WERI-Rb-1 (cell line): ENCODE data around the gene SEMA3F.
A peak's percentile ranks its signal among the peaks of the same experiment; 100 is the strongest.

Experiments
- DNase-seq: peaks from one replicate; pipeline ENCODE4 v3.0.0-alpha.2; 2020
- H3K27ac ChIP-seq: fragments of 250-450 bp; sonication (Bioruptor Pico); 2 replicates; pipeline ENCODE4 v1.5.1; 2020; ENCODE audit warnings: mild to moderate bottlenecking, moderate library complexity
- H3K27me3 ChIP-seq: fragments of 250-450 bp; sonication (Bioruptor Pico); 2 replicates; pipeline ENCODE4 v1.5.1; 2021; ENCODE audit warnings: mild to moderate bottlenecking, low read depth, moderate library complexity; ENCODE audit not compliant: insufficient read depth, severe bottlenecking
- H3K36me3 ChIP-seq: fragments of 250-450 bp; sonication (Bioruptor Pico); 2 replicates; pipeline ENCODE4 v1.5.1; 2020; ENCODE audit warnings: mild to moderate bottlenecking, moderate library complexity
- H3K4me3 ChIP-seq: 2 replicates; pipeline ENCODE4 v1.5.1; 2011; ENCODE audit warnings: low read depth, mild to moderate bottlenecking, control low read depth, low read length
- H3K9me3 ChIP-seq: fragments of 250-450 bp; sonication (Bioruptor Pico); 2 replicates; pipeline ENCODE4 v1.5.1; 2021; ENCODE audit warnings: mild to moderate bottlenecking, moderate library complexity; ENCODE audit not compliant: severe bottlenecking
- TF ChIP-seq, protein P1 (sequence below): IDR thresholded peaks from 2 replicates; pipeline ENCODE4 v1.5.1; 2011; ENCODE audit warnings: low read depth, mild to moderate bottlenecking, control low read depth, inconsistent platforms, low read length

Gene SEMA3F

DNA sequence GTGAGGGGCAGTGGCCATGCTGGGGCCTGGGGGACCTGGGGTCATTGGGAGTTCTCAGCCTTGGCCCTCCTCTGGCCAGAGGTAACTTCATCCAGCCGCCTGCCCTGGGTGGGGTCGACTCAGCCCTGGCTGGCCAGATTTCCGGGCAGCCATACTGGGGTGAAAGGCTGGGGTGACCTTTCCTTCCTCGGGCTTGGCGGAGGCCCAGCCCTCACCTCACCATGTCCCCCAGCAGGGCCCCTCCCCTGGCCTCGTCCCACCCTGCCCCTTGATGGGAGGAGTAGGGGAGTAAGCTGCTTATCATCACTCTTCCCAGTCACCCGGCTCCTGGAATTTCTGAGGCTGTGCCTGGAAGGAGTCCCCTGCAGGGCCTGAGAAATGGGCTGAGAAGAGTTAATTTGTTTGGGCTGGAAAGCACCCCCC is 5.4 kb downstream of the SEMA3F start:
- Histone ChIP-seq H3K27ac (peak overlapping the region; percentile 32; the same call in 1 of the 2 replicates), H3K9me3 (no peaks in the 10 kb centered on the region)

DNA sequence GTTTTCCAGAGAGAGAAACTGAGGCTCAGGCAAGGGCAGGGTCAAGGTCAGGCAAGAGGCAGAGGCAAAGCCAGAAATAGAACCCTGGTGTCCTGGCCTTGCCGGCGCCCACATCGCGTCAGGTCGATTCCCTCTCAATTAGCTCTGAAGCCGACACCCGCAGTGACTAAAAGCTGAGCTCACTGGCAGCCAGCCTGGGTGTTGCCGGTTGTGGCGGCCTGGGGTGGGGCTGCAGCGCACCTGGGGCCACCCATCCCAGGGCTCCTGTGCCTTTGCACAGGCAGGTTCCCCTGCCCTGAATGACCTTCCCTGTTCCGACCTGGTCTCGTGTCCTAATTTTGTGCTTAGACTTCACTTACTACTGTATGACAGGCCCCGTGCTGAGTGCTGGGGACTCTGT is 6.2 kb downstream of the SEMA3F start:
- DNase-seq = no peak
- Histone ChIP-seq H3K4me3 (no peak overlapping the region), H3K27me3 (no peaks in the 10 kb centered on the region), H3K36me3 (peaks cover 96% of the 10 kb centered on the region), H3K9me3 (no peaks in the 10 kb centered on the region), H3K27ac (peak overlapping the region; percentile 2; the same call in 1 of the 2 replicates)
- TF ChIP-seq, protein P1, sequence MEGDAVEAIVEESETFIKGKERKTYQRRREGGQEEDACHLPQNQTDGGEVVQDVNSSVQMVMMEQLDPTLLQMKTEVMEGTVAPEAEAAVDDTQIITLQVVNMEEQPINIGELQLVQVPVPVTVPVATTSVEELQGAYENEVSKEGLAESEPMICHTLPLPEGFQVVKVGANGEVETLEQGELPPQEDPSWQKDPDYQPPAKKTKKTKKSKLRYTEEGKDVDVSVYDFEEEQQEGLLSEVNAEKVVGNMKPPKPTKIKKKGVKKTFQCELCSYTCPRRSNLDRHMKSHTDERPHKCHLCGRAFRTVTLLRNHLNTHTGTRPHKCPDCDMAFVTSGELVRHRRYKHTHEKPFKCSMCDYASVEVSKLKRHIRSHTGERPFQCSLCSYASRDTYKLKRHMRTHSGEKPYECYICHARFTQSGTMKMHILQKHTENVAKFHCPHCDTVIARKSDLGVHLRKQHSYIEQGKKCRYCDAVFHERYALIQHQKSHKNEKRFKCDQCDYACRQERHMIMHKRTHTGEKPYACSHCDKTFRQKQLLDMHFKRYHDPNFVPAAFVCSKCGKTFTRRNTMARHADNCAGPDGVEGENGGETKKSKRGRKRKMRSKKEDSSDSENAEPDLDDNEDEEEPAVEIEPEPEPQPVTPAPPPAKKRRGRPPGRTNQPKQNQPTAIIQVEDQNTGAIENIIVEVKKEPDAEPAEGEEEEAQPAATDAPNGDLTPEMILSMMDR = no peak

More for the DNA sequence above, 5.4 kb downstream of the SEMA3F start:
- peaks cover 89% of the 10 kb centered on the region for H3K36me3 ChIP-seq
- H3K27me3 ChIP-seq = no peaks in the 10 kb centered on the region
- TF ChIP-seq, protein P1 = no peak
- DNase-seq = peak; percentile 81
- no peak overlapping the region for H3K4me3 ChIP-seq

DNA sequence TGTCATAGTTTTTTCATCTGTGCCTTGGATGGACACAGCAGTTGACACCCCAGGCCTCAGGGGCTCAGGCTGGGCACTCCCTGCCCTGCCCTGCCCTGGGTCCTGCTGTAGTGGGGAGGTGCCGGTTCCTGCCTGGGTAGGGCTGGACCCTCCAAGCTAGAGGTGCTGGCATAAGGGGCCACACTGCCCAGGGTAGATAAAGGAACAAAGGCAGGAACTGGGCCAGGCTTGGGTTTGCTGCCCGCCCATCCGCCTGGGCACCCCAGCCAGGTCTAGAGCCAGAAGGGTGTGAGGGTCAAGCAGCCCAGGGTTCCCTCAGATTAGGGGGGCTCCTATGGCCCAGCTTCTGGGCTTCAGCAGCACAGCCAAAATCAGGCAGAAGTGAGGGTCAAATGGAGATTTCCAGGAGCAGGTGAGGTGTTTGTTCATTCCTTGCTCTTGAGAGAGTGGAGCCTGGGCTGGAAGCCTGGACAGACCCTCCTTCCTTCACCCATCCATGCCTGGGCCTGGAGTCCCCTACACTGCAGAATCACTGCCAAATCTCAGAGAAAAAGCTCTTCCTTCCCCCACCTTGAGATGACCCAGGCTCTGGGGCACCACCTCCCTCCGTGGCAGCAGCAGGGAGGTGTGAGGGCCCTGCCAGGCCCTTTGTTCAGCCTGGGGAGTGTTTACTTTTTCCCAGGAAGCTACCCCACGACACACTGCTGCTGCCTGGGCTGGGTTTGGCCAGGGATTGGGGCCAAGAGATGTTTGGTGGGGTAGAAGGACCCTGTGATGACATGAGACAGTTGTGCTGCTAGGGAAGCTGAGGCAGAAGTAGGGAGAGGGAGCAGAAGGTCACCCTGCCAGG is 7.1 kb downstream of the SEMA3F start:
- TF ChIP-seq, protein P1 = no peak
- peaks cover 99% of the 10 kb centered on the region for H3K36me3 ChIP-seq
- H3K27me3 ChIP-seq = no peaks in the 10 kb centered on the region
- H3K4me3 ChIP-seq = no peak overlapping the region
- DNase-seq = no peak
- no peak overlapping the region for H3K27ac ChIP-seq
- H3K9me3 ChIP-seq = no peaks in the 10 kb centered on the region

DNA sequence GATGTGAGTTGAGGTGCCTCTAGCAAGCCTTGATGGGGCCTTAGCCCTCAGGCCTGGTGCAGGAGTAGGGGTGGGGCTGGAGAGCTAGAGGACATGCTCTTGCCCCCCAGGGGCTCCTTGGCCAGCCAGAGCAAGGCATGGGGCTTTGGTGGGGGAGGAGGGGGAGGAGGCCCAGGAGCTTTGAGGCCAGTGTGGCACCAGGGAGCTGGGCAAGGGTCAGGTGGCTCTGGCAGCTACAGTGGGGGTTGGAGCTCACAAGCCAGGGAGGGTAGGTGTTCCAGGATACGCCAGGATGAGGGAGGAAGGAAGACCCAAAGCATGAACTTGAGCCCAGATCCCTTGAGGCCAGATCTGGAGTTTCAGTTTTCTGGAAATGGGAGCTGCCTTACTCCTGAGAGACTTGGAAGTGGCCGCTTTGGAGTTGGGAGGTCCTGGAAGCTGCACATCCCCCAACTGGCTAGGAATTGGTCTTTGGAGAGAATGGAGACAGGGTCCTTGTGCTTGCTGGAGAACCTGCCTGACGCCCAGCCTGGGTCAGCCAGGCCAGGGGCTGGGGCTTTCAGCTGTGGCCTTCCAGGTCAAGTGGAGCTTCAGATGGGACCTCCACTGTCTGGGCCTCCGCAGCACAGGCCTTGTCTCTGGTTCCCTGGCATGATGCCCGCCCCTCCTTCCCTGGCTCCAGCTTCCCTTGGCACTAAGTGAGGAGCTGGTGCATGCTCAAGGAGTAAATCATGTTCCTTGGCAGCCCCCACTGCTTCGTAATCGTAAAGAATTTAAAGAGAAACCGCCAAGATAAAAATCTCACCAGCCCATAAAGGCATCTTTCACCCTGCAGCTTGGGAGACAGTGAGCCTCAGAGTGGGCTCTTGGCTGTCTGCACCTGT is 8.7 kb downstream of the SEMA3F start:
- Histone ChIP-seq H3K4me3 (no peak overlapping the region), H3K27me3 (no peaks in the 10 kb centered on the region), H3K27ac (no peak overlapping the region), H3K36me3 (peaks cover 97% of the 10 kb centered on the region), H3K9me3 (no peaks in the 10 kb centered on the region)
- TF ChIP-seq, protein P1 = no peak
- no peak for DNase-seq

DNA sequence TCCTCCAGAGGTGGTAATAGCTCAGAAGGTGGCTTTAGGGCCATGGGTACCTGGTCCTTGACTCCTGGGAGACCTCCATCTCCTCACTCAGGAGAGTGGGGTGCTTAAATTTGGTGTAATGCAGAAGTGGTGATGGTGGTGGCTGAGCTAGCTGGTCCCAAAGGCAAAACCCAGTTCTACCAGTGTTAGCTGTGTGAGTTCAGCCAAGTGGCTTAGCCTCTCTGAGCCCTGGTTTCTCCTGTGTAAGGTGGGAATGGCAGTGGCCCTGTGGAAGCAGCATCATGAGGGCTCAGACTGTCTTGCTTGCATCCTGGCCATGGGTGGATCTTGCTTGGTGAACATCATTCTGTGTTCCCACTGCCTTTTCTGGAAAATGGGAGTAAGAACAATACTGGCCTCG is 9.4 kb downstream of the SEMA3F start:
- peaks cover 97% of the 10 kb centered on the region for H3K36me3 ChIP-seq

More for the DNA sequence above, 9.4 kb downstream of the SEMA3F start:
- no peak for DNase-seq
- no peaks in the 10 kb centered on the region for H3K9me3 ChIP-seq
- H3K4me3 ChIP-seq = no peak overlapping the region
- no peak overlapping the region for H3K27ac ChIP-seq
- H3K27me3 ChIP-seq = no peaks in the 10 kb centered on the region
- TF ChIP-seq, protein P1 = no peak
